GM12875 (cell line): Measurements from ENCODE around the gene PPM1L.

Experiments
- H3K4me3 ChIP-seq: one replicate; pipeline ENCODE4 v1.5.1; 2011; ENCODE audit warnings: low read depth, low read length, control low read depth
- TF ChIP-seq, protein P1 (sequence below): IDR thresholded peaks from 2 replicates; pipeline ENCODE4 v1.5.1; 2011; ENCODE audit warnings: low read depth, mild to moderate bottlenecking, control low read depth, inconsistent platforms, low read length, moderate library complexity, borderline replicate concordance; ENCODE audit not compliant: insufficient read depth

Gene PPM1L

GRCh38 chr3:161014843-161015749, 259.1 kb downstream of the PPM1L start:
- TF ChIP-seq, protein P1, sequence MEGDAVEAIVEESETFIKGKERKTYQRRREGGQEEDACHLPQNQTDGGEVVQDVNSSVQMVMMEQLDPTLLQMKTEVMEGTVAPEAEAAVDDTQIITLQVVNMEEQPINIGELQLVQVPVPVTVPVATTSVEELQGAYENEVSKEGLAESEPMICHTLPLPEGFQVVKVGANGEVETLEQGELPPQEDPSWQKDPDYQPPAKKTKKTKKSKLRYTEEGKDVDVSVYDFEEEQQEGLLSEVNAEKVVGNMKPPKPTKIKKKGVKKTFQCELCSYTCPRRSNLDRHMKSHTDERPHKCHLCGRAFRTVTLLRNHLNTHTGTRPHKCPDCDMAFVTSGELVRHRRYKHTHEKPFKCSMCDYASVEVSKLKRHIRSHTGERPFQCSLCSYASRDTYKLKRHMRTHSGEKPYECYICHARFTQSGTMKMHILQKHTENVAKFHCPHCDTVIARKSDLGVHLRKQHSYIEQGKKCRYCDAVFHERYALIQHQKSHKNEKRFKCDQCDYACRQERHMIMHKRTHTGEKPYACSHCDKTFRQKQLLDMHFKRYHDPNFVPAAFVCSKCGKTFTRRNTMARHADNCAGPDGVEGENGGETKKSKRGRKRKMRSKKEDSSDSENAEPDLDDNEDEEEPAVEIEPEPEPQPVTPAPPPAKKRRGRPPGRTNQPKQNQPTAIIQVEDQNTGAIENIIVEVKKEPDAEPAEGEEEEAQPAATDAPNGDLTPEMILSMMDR, result no peak
- H3K4me3 ChIP-seq, result no peak overlapping the region

DNA sequence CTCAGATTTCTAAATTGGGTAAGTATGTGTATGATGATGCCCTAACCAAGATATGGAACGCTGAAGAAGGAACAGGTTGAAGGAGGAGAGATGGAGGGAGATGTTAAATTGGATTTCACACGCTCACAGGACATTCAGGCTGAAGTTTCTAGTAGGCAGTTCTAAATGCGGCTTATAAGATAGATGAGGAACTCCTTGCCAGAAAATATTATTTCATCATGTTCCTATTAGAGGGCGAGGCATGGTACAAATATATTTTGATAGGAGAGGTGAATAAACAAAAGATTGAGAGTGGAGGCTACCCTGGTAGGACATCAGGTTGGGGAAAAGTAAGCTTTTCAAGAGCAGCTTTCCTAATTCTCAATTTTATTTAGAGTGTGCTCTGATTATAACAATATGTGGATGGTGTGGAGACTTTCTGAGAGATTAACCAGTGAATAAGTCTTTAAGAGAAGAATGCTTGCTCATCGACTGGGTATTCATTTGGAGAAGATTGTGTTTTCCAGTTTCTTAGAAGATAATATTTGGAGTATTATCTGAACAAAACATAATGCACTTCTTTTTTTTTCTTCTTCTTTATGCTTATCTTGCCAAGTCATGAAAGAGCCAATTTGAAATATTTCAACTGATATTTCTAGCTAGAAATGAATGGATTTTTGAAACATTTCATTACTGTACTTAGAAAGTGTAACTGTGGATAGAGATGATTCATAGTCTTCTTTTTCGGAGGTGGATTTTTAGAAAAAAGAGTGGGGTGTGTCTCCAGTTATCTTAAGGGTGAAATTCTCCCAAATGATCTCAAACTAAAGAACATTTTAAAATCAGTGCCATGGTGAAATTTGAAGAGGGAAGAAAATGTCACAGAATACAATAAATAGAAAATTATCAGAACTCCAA, 260.6 kb downstream of the PPM1L start:
- TF ChIP-seq, protein P1, result no peak
- H3K4me3 ChIP-seq, result no peak overlapping the region

GRCh38 chr3:161017971-161018370, 261.9 kb downstream of the PPM1L start:
- no peak overlapping the region for H3K4me3 ChIP-seq
- TF ChIP-seq, protein P1, result no peak

DNA sequence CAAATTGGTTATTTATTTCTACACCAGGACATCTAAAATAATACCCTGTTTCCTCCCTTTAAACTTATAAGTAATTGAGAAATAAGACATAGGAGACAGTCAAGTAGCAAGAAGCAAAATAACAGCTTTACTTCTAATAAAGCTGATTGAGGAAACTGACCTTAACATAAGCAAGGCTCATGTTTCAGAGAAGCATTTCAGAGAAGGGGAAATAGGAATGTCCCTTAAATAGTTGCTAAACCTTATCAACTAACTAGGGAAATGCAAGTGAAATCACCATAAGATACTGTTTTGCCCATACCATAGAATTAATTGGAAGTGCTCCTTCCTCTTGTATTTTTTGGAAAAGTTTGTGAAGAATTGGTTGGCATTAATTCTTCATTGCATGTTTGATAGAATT, 264.2 kb downstream of the PPM1L start:
- H3K4me3 ChIP-seq, result no peak overlapping the region
- TF ChIP-seq, protein P1, result no peak

GRCh38 chr3:161025911-161026310, 269.9 kb downstream of the PPM1L start:
- H3K4me3 ChIP-seq, result no peak overlapping the region
- TF ChIP-seq, protein P1, result no peak

DNA sequence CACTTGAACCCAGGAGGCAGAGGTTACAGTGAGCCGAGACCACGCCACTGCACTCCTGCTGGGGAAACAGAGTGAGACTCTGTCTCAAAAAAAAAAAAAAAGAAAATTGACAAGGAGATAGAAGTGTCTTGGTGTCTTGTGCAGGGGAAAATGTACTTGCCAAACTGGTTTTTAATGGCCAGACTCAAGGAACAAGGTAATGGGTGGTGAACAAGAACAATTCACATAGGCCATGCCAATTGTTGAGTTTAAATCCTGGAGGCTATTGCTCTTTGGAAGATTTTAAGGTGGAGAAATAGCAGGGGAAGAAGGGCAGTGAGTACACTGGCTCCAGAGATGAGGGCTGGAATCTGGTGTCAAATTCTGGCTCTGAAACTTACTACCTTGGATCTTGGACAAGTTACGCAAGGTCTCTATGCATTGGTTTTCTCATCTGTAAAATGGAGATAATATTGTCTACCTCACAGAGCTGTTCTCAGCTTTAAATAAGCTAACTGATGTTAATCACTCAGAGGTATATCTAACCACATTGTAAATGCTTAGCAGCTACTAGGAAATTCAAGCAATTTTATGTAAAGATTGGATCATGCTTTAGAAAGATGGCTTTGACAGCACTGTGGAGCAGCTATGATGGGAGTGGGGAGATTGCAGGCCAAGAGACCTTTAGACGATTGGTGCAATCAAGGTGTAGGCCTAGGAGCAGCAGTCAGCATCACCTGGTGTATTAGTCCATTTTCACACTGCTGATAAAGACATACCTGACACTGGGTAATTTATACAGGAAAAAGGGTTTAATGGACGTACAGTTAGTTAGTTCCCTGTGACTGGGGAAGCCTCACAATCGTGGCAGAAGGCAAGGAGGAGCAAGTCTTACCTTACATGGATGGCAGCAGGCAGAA, 270.8 kb downstream of the PPM1L start:
- H3K4me3 ChIP-seq, result no peak overlapping the region
- TF ChIP-seq, protein P1, result no peak
